Stimulated activated CD8-positive, alpha-beta memory T cell treated with anti-CD3 and anti-CD28 coated beads, Interleukin-12 subunit alpha, Interleukin-12 subunit beta, amount 100 ng/mL, for 24 hours (primary cell): ENCODE data around the gene ANKEF1.
"Not testable (repeated sequence)": the region's sequence is repeated elsewhere in the genome, so short reads cannot be mapped to it uniquely, and the experiment has no call there.

ENCODE experiments used
- DNase-seq: peaks from one replicate; pipeline ENCODE4 v3.0.0-alpha.2; 2020; ENCODE audit errors: extremely low read depth

The ANKEF1 gene

DNA sequence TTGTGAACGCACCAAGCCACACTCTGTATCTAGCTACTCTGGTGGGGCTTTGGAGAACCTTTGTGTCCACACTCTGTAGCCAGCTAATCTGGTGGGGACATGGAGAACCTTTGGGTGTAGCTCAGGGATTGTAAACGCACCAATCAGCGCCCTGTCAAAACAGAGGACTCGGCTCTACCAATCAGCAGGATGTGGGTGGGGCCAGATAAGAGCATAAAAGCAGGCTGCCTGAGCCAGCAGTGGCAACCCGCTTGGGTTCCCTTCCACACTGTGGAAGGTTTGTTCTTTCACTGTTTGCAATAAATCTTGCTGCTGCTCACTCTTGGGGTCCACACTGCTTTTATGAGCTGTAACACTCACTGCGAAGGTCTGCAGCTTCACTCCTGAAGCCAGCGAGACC, 2.5 kb upstream of the ANKEF1 start:
- not testable (repeated sequence) for DNase-seq

DNA sequence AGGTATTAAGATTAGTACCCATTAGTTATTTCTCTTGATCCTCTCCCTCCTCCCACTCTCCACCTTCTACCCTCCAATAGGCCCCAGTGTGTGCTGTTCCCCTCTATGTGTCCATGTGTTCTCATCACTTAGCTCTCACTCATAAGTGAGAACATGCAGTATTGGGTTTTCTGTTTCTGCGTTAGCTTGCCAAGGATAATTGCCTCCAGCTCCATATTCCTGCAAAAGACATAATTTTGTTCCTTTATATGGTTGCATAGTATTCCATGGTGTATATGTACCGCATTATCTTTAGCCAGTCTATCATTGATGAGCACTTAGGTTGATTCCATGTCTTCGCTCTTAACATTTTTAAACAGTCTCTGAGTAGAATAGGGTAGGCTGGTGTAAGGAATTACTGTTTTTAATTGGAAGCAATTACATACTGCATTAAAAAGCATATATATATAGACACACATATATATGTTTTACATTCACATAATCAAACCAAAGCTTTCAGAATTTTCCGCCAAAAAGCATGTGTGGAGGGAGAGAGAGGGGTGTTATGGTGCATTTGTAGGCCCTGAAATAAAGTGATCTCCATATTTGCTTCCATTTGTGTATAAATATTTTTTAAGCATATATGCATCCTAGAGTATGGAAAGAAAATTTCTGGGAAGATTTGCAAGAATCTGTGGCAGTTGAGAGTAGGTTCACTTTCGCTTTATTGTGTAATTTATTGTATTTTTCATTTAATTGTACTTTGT, 709 bp upstream of the ANKEF1 start:
- no peak for DNase-seq

DNA sequence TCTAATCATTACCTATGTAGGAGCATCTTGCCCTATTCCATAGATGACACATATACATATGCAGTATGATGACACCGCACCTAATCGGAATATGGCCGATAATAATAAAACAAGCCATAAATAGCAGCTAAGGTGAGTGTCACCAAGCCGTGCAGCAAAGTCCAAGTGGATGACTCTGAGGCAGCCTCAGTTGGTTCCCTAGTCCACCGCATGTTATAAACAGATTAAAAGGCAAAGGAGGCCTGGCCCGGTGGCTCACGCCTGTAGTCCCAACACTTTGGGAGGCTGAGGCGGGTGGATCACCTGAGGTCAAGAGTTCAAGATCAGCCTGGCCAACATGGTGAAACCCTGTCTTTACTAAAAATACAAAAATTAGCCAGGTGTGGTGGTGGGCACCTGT, 1.5 kb downstream of the ANKEF1 start:
- not testable (repeated sequence) for DNase-seq

DNA sequence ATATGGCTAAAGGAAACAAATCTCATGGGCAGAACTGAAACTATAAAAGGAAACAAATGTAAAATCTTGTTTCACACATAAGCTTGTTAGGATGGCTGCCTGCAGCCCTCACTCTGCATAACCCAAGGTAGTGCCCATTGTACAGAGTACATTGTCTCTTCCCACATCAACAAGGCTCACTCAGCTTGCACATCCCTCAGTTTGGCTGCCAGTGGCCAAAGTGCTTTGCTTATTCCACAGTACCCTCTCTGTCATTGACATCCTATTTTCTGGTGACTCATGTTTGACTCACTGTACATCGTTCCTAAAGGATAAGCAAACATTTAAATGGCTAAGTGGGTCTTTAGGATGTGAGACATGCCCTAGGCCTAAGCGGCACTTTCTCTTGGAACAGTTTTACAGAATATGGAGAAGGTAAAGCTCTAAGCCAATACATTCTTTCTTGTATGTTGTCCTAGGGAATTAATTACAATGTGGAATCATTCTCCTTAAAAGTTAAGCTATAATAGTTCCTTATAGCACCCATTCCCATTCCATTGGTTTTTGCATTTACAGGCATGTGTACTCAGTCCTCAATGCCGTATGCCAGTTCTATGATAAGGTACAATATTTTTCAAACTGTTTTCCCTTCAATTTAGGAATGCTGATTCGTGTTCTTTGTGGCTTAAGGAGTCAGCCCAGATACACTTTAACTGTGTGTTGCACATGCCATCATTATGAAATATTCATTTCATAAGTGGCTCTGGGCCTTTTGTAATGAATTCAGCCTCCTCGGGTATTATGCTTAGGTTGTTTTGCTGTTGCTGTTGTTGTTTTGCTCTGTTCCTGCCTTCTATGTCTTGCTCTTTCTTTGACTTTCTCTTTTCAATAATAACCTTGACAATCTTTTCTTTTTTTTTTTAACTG, 5.5 kb downstream of the ANKEF1 start:
- no peak for DNase-seq

DNA sequence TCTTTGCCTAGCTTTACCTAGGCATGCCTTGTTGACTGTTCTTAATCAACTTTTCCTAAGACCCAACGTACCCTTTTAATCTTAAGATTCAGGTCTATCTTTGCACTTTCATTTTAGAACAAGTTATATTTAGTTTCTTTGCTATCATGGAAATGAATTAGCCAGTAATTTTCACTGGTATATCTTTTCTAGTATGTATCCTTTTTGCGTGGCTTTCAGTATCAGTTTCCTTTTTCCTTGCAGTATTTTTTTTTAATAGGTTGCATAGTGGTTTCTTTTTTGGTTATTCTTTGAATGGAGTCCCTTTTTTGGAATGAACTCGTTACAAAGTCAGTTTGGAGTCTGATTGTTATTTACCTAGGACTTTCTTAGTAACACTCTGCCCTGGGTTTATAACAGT, 7.3 kb downstream of the ANKEF1 start:
- no peak for DNase-seq

DNA sequence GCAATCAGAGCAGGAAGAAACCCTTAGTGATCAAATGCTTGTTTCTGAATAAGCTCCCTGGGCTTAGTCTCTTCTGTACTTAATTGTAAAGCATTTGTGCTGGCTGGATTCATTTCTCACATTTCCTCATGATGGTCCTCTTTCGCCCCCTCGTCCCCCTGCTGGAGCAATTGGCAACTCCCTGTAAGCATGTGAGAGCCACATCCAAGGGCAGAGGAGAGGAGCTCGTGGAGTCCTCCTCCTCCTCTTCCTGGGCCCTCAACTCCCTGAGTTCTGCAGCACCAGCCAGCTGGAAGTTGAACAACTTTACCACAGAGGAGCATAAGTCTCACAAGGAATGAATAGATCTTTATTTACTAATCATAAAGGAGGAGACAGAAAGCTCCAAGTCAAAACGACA, 12.6 kb downstream of the ANKEF1 start:
- no peak for DNase-seq

DNA sequence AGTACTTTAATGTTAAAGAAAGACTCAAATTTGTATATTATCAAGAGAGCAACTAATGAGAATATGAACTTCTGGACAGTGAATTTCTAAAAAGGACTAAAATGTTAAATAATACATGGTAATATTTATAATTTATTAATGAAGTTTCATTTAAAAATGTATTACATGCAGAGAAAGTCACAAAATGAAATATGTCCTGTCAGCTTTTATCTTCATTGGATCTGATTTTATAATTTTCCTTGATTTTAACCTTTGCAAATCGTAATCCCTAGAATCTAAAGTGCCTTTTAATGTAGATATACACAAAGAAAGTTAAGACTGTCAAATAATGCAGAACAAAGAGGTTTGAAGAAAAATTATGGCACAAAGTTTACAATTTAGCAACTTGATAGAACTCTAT, 16.4 kb downstream of the ANKEF1 start:
- DNase-seq = no peak

GRCh38 chr20:10059006-10059405, 24.2 kb downstream of the ANKEF1 start:
- DNase-seq = no peak

DNA sequence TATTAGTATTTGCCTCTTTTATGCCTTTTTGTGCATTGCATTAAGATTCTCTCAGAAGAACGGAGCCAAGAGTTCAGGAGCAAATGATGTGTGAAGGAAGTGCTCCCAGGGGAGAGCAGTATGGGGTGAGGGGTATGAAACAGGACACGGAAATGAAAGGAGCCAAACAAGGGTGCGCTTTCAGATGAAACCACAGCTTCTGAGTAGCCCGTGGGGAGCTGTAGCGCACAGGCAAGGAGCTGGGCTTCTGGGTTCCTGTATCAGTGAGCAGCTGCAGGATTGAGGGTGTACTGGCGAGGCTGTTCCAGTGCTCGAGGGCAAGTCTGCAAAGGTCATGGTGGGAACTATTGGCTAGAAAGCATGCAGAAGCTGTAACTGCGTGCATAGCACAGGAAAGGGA, 25.4 kb downstream of the ANKEF1 start:
- no peak for DNase-seq

DNA sequence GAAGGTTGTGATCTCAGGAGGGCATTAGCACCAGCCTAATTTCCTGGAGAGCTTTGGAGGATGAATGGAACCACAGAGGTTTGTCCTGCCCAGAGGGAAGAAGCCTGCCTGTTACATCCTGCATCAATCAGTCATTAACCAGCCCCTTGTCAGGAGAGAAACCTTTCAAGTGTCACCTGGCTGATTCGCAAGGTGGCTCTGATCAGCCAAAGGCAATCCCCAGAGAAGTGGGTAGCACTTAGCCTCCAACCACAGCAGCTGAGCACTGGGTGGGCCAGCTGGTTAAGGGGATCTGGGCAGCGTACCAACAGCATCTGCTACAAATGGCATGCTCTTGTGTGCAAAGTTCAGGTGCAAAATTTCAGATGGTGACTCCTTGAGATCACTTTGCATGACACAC, 26.9 kb downstream of the ANKEF1 start:
- no peak for DNase-seq

DNA sequence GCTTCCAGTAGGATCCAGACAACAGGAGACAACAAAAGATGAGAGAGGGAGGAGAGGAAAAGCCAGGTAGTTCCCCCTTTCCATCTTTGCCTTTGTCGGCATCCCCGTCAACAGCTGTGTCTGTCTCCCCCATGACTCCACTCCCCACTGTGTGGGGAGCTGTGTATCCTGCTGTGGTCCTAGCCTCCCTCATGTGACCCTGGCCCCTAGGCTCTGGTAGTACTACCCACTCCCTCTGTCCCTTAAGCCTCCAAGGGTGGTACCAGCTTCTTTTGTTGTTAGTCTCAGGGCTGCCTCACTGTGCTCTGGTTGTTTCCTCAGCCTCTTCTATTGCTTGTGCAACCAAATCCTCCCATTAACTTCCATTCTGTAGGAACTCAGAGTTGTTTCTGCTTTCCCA, 28.7 kb downstream of the ANKEF1 start:
- no peak for DNase-seq

DNA sequence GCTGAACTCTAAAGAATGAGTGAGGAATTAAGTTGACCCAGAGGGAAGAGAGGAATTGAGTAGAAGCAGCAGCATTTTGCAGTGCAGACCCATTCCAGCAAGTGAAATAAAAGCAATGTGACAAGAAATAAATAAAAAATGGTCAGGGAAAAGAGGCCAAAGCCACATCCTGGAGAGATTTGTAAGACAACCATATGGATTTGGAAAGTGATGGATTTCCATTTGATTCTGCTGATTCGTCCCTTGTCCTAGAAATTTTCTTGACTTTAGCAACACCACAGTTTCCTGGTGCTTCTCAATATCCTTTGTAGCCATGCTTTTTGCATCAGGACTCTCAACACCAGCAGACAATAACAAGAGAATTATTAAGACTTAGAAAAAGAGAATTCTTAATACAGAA, 29.8 kb downstream of the ANKEF1 start:
- DNase-seq = no peak

GRCh38 chr20:10065154-10065833, 30.5 kb downstream of the ANKEF1 start:
- DNase-seq = no peak

DNA sequence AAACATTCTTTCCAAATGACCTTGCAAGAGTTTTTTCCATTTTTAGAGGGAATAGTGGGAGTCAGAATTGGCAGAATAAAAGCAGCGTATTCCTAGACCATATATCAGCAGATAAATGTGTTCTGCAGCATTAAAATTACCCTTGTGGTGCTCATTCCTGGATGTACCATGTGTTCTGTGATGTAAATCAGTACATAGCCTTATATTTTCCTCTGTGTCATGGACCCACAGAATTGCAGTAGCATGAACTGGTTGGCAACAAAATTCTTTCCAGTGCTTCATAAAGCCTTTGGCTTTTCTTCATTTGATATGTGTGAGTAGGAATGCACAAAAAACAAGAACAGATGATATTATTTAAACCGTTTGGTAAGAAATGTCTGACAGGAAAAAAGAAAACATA, 32.5 kb downstream of the ANKEF1 start:
- DNase-seq = no peak

DNA sequence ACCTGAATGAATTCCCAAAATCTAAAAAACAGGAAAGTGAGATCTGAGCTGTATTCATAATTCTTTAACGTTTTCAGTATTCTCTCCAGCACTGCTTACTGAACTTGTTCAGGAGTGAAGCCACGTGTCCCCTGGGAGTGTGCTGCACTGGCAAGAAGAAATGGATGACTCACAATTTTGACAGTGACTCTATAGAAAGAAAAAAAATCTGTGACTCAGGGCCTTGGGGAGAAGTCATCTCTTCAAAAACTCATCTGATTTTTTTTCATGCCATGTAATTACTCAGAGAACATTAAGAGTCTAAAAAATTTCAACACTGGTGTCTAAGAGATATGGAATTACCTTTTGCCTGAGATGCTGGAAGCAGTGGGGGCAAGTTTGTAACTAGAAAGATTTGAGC, 39.7 kb downstream of the ANKEF1 start:
- no peak for DNase-seq

- DNase-seq = no peak
Observed at GRCh38 chr20:10075606-10076005, 40.8 kb downstream of the ANKEF1 start.

DNA sequence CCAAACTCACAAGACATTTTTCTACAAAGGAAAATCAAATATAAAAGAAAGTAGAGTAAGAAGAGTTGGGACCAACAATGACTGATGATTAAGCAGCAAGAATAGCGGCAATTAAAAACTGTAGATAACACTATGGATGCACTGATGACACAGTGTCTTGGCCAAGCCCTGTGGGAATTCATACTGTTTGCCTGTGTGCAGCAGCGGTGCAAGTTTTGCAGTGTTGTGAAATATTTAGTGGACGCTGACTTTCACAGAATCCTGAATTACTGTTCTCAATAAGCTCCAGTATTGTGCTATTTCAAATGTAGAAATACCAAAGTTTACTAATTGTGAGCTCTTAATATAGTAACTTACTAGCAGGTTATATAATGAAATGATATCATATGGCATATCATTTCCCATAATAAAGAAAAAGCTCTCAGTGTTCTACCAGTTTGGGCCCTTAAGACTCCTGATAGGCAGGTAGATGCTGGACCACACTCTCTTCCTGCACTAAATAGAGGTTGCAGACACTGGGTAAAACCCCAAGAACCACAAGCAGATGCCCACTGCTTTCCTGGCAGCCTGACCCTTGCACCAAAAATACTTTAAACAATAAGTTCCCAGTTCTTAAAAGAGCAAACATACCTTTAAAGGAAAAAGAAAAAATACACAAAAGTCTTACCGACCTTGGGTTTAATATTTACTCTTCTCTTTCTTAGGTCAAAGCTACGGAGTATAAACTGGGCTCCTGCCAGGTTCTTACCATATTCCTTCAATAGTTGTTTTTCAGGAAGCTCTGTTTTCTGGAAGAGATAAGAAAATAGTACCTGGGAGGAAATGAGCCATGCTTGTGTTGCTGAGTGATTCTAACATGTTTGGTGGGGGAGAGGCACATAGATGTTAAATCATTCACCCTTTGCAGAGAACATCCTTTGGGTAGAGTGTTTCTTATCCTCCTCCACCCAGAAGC, 41.6 kb downstream of the ANKEF1 start:
- no peak for DNase-seq

- no peak for DNase-seq
Observed at GRCh38 chr20:10077081-10077471, 42.3 kb downstream of the ANKEF1 start.

GRCh38 chr20:10077886-10078285, 43.1 kb downstream of the ANKEF1 start:
- DNase-seq = no peak

GRCh38 chr20:10078403-10078802, 43.6 kb downstream of the ANKEF1 start:
- DNase-seq = no peak

- no peak for DNase-seq
Observed at GRCh38 chr20:10079964-10080363, 45.2 kb downstream of the ANKEF1 start.
